IMR-90 (cell line): ENCODE data around the gene YAF2. TPM values are rescaled to one million over a fixed set of nuclear protein-coding genes. Genes with fewer than 3 reads are reported as not detected.

Source experiments
- ATAC-seq: fragments of 200-7000 bp; cut with Tn5 transposase; 2 replicates; pipeline ENCODE4 v1.9.1; 2020; ENCODE audit warnings: low read depth, mild to moderate bottlenecking, moderate library complexity
- BruUV-seq: library from RNA; stranded (reverse); fragments of 400-500 nt; replicated peaks from 2 replicates; lab custom pipeline; 2021; lab: Mats Ljungman, UMichigan
- CTCF ChIA-PET: fragments of 300-600 bp; formaldehyde crosslinking; extraction: SDS; loops from one replicate; lab custom pipeline; 2021; ENCODE audit warnings: antibody characterized with exemption; lab: Yijun Ruan, JAX
- POLR2A ChIA-PET: fragments of 300-600 bp; sonication (Branson Sonifier 250); formaldehyde crosslinking; loops from one replicate; lab custom pipeline; 2022; ENCODE audit warnings: antibody characterized with exemption; ENCODE audit not compliant: unreplicated experiment; lab: Charles Lee
- DNase-seq: peaks from one replicate; pipeline ENCODE4 v3.0.0; 2013
- H2AFZ ChIP-seq: replicated peaks from 2 replicates; pipeline ENCODE3; 2013; ENCODE audit warnings: low read length, mild to moderate bottlenecking; ENCODE audit not compliant: poor library complexity
- H2AK5ac ChIP-seq: 2 replicates; pipeline ENCODE4 v1.6.1; 2013; ENCODE audit warnings: low read depth, low read length, inconsistent platforms
- H2AK9ac ChIP-seq: replicated peaks from 2 replicates; pipeline ENCODE3; 2013; ENCODE audit warnings: mild to moderate bottlenecking, low read depth, low read length, moderate library complexity; ENCODE audit not compliant: poor library complexity
- H2BK120ac ChIP-seq: 2 replicates; pipeline ENCODE4 v1.6.1; 2013; ENCODE audit warnings: low read depth, low read length, inconsistent platforms
- H2BK15ac ChIP-seq: 3 replicates; pipeline ENCODE4 v1.6.1; 2013; ENCODE audit warnings: low read depth, low read length, inconsistent platforms
- H2BK20ac ChIP-seq: 2 replicates; pipeline ENCODE4 v1.6.1; 2013; ENCODE audit warnings: low read depth, mild to moderate bottlenecking, inconsistent platforms, low read length, moderate library complexity
- H2BK5ac ChIP-seq: 2 replicates; pipeline ENCODE4 v1.6.1; 2013; ENCODE audit warnings: mild to moderate bottlenecking, low read depth, low read length, inconsistent platforms; ENCODE audit not compliant: poor library complexity, severe bottlenecking
- H3K14ac ChIP-seq: replicated peaks from 2 replicates; pipeline ENCODE4 v1.6.1; 2013; ENCODE audit warnings: low read depth, low read length, inconsistent platforms
- H3K18ac ChIP-seq: 2 replicates; pipeline ENCODE4 v1.6.1; 2013; ENCODE audit warnings: low read depth, low read length, control low read depth
- H3K23ac ChIP-seq: 2 replicates; pipeline ENCODE4 v1.6.1; 2013; ENCODE audit warnings: low read depth, low read length, inconsistent platforms
- H3K27ac ChIP-seq: 2 replicates; pipeline ENCODE4 v1.5.1; 2013; ENCODE audit warnings: mild to moderate bottlenecking, control low read depth, low read length; ENCODE audit not compliant: insufficient read depth
- H3K27me3 ChIP-seq: 2 replicates; pipeline ENCODE4 v1.6.1; 2013; ENCODE audit warnings: low read length; ENCODE audit not compliant: control insufficient read depth, insufficient read depth
- H3K36me3 ChIP-seq: 2 replicates; pipeline ENCODE4 v1.6.1; 2013; ENCODE audit warnings: low read length, mixed read lengths; ENCODE audit not compliant: control insufficient read depth, insufficient read depth
- H3K4ac ChIP-seq: 2 replicates; pipeline ENCODE4 v1.6.1; 2013; ENCODE audit warnings: low read depth, low read length, inconsistent platforms
- H3K4me1 ChIP-seq: 2 replicates; pipeline ENCODE4 v1.6.1; 2013; ENCODE audit warnings: low read length, mixed read lengths; ENCODE audit not compliant: control insufficient read depth, insufficient read depth
- H3K4me2 ChIP-seq: 2 replicates; pipeline ENCODE4 v1.6.1; 2013; ENCODE audit warnings: low read depth, mild to moderate bottlenecking, control low read depth, low read length, moderate library complexity
- H3K4me3 ChIP-seq: 2 replicates; pipeline ENCODE4 v1.5.1; 2013; ENCODE audit warnings: low read depth, mild to moderate bottlenecking, control low read depth, low read length, moderate library complexity; ENCODE audit not compliant: insufficient read depth
- H3K56ac ChIP-seq: 2 replicates; pipeline ENCODE4 v1.6.1; 2013; ENCODE audit warnings: low read length, inconsistent platforms; ENCODE audit not compliant: insufficient read depth; ENCODE audit errors: extremely low read depth
- H3K79me1 ChIP-seq, 2 experiments: 2 replicates each; pipeline ENCODE4 v1.6.1; 2013; ENCODE audit warnings: low read length in 2 of 2, inconsistent platforms in 1 of 2, low read depth in 1 of 2
- H3K9ac ChIP-seq: 2 replicates; pipeline ENCODE4 v1.6.1; 2013; ENCODE audit warnings: low read depth, low read length, control low read depth
- H3K9me1 ChIP-seq: 2 replicates; pipeline ENCODE4 v1.6.1; 2013; ENCODE audit warnings: low read length, inconsistent platforms; ENCODE audit not compliant: insufficient read depth
- H3K9me3 ChIP-seq: 2 replicates; pipeline ENCODE4 v1.6.1; 2013; ENCODE audit warnings: low read length; ENCODE audit not compliant: control insufficient read depth, insufficient read depth
- H4K20me1 ChIP-seq: 2 replicates; pipeline ENCODE4 v1.6.1; 2013; ENCODE audit warnings: low read length, inconsistent platforms; ENCODE audit not compliant: insufficient read depth
- H4K5ac ChIP-seq: 2 replicates; pipeline ENCODE4 v1.6.1; 2013; ENCODE audit warnings: mild to moderate bottlenecking, low read depth, low read length, control low read depth
- H4K8ac ChIP-seq, 2 experiments: 2 replicates each; pipeline ENCODE4 v1.6.1; 2013; ENCODE audit warnings: low read depth in 2 of 2, low read length in 2 of 2, control low read depth in 1 of 2, inconsistent platforms in 1 of 2
- H4K91ac ChIP-seq: 2 replicates; pipeline ENCODE4 v1.6.1; 2013; ENCODE audit warnings: low read depth, low read length, inconsistent platforms; ENCODE audit not compliant: insufficient read depth
- CHD1 ChIP-seq: IDR thresholded peaks from 2 replicates; pipeline ENCODE4 v1.6.1; 2012; ENCODE audit warnings: low read depth, low read length, improper control_type of control experiment
- FOS ChIP-seq: fragments of 150-350 bp; IDR thresholded peaks from 2 replicates; pipeline ENCODE4 v1.6.1; 2016; ENCODE audit warnings: low read depth, low read length
- MAFK ChIP-seq: IDR thresholded peaks from 2 replicates; pipeline ENCODE4 v1.6.1; 2012; ENCODE audit warnings: low read depth, low read length, improper control_type of control experiment
- WGBS, 2 experiments: methylation state at CpG; one replicate each; pipeline versions ENCODE4 v1.1.5 to v1.1.7; 2013; ENCODE audit warnings: missing lambda C conversion rate in 2 of 2; ENCODE audit not compliant: insufficient read length in 1 of 2; ENCODE audit errors: extremely low coverage in 2 of 2; 5-methylcytosine and 5-hydroxymethylcytosine counted together
- dilution Hi-C: fragments of 300-500 bp; cut with HindIII; formaldehyde crosslinking; loops from one replicate; pipeline ENCODE4 v1.14.3; 2018; ENCODE audit warnings: low sequenced_read_pairs; ENCODE audit not compliant: unreplicated experiment
- in situ Hi-C: fragments of 300-500 bp; cut with MboI; formaldehyde crosslinking; loops from 3 replicates; pipeline ENCODE4 v1.14.3; 2019; ENCODE audit warnings: low sequenced_read_pairs, inconsistent platforms, mixed read lengths
- intact Hi-C: fragments of 100-400 bp; cut with micrococcal nuclease; formaldehyde crosslinking; loops from 2 replicates; pipeline ENCODE4 v1.10.0; 2022
- polyA plus RNA-seq, 3 experiments: library from polyadenylated mRNA; depleted of rRNA; stranded (reverse); fragments of >200 nt; gene quantifications; 2 replicates each; pipeline ENCODE4 v1.2.3, GENCODE V29; 2012; ENCODE audit warnings: low replicate concordance in 1 of 3
- total RNA-seq: library from RNA; depleted of rRNA; stranded (reverse); fragments of >200 nt; gene quantifications from 2 replicates; pipeline ENCODE4 v1.2.3, GENCODE V29; 2012

The YAF2 gene
- total and polyA plus RNA-seq, 2 of the 4 experiments (the other 2 are of a cell fraction), result 7.9 to 14.2 TPM

- H3K18ac ChIP-seq, result no peak overlapping the region
- H3K4me1 ChIP-seq, result no peaks in the 10 kb centered on the region
- dilution Hi-C loops (no loop called here), intact Hi-C loops (no loop called here), in situ Hi-C loops (no loop called here)
- H2AK9ac ChIP-seq, result no peak overlapping the region
- H4K5ac ChIP-seq, result no peak overlapping the region
- TF ChIP-seq MAFK (no peak), CHD1 (no peak), FOS (no peak)
- no peak overlapping the region for H2AFZ ChIP-seq
- ATAC-seq (no peak), DNase-seq (no peak)
- H2BK15ac ChIP-seq, result no peak overlapping the region
- H3K4me2 ChIP-seq, result no peak overlapping the region
- no peak overlapping the region for H3K9ac ChIP-seq
- 100% methylated on average over 6 of the region's 21 CpGs; no CpG with 5 or more reads in 1 of the 2 experiments for WGBS, 2 experiments
- H4K91ac ChIP-seq, result no peak overlapping the region
- H2BK20ac ChIP-seq, result no peak overlapping the region
- CTCF ChIA-PET, result no interaction called here
- no peak overlapping the region for H2BK120ac ChIP-seq
- no peak overlapping the region for H4K8ac ChIP-seq
- no peaks in the 10 kb centered on the region for H3K9me3 ChIP-seq
- no peak overlapping the region for H3K4ac ChIP-seq
- no peak overlapping the region for H2BK5ac ChIP-seq
- POLR2A ChIA-PET, result no interaction called here
- H3K79me1 ChIP-seq, result no peaks in the 10 kb centered on the region
- H4K20me1 ChIP-seq, result no peaks in the 10 kb centered on the region
- H3K27me3 ChIP-seq, result no peaks in the 10 kb centered on the region
- H3K27ac ChIP-seq, result no peak overlapping the region
- H3K14ac ChIP-seq, result no peak overlapping the region
- H3K23ac ChIP-seq, result no peak overlapping the region
- no peaks in the 10 kb centered on the region for H3K36me3 ChIP-seq
- BruUV-seq, result no TSS peak
- no peak overlapping the region for H3K4me3 ChIP-seq
- H3K56ac ChIP-seq, result no peak overlapping the region
- no peaks in the 10 kb centered on the region for H3K9me1 ChIP-seq
- no peak overlapping the region for H2AK5ac ChIP-seq
Observed at GRCh38 chr12:42273706-42274105, 35.7 kb upstream of the YAF2 start.
